Cardiac fibroblast (primary cell): ENCODE results near the gene ZFYVE27.
A peak's percentile ranks its signal among the peaks of the same experiment; 100 is the strongest.

Experiments used
- DNase-seq, 2 donors: peaks; one replicate each; pipeline versions ENCODE4 v3.0.0 to v3.0.0-alpha.2; 2010; ENCODE audit warnings: low read depth in 2 of 2
- H3K4me3 ChIP-seq, 2 donors: replicated peaks in 1 of 2; 1 replicate in 1 of 2; 2 replicates in 1 of 2; pipeline ENCODE4 v1.5.1; 2011; ENCODE audit warnings: low read depth in 2 of 2, low read length in 2 of 2, mild to moderate bottlenecking in 2 of 2, moderate library complexity in 1 of 2
- TF ChIP-seq, protein P1 (sequence below): IDR thresholded peaks from one replicate; pipeline ENCODE4 v1.5.1; 2011; ENCODE audit warnings: low read depth, mild to moderate bottlenecking, low read length, inconsistent platforms

The ZFYVE27 gene

DNA sequence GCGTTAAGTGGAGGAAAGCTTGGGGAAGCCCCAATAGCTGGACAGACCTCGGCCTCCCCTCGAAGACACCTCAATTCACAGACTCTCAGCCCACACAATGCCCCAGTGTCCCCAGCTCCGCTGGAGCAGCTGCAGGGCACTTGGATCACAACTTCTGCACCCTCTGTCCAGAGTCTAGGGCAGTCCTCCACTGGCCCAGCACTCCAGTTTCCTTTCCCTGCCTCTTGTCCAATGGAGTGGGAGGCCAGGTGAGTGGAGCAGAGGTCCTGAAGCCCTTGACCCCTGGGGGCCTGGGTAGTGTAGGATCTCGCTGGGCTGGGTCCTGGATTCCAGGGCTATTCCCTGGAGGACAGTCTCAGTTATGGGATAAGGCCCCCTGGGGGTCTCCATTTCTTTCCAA is 23.0 kb downstream of the ZFYVE27 start:
- H3K4me3 ChIP-seq = no peak overlapping the region
- no peak for DNase-seq
- TF ChIP-seq, protein P1, sequence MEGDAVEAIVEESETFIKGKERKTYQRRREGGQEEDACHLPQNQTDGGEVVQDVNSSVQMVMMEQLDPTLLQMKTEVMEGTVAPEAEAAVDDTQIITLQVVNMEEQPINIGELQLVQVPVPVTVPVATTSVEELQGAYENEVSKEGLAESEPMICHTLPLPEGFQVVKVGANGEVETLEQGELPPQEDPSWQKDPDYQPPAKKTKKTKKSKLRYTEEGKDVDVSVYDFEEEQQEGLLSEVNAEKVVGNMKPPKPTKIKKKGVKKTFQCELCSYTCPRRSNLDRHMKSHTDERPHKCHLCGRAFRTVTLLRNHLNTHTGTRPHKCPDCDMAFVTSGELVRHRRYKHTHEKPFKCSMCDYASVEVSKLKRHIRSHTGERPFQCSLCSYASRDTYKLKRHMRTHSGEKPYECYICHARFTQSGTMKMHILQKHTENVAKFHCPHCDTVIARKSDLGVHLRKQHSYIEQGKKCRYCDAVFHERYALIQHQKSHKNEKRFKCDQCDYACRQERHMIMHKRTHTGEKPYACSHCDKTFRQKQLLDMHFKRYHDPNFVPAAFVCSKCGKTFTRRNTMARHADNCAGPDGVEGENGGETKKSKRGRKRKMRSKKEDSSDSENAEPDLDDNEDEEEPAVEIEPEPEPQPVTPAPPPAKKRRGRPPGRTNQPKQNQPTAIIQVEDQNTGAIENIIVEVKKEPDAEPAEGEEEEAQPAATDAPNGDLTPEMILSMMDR = no peak

DNA sequence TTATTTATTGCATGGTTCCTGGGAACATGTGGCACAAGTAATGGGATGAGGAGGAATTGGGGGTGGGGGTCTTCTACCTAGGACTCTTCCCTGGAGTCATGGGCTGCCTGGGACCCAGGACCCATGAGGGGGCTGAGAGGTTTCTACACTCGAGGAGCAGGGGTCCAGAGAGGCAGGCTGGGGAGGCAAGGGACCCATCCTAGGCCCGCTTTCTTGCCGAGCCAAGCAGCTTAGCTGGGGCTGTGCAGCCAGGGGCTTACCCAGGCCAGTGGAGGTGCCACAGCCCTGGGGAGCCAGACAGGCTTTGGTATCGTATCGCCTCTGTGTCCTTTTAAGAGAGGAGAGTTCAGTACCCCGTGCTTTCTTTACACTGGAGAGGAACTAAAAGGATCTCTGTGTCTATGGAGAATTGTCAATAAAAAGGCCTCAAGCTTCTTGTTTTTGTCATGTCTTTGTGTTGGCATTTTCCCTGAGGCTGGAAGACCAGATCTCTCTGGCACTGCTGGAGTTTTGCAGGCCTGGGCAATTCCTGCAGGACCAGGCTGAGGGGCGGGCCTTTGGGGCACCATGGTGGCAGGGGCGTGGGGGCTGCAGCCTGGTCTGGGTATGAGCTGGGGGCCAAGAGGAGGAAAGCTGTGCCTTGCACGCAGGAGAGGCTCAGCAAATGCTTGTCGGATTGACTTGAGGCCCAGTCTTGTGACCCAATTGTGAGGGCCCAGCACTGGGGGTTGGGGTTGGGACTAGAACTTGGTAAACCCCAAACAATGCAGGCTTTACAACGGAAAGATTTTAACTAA is 23.7 kb downstream of the ZFYVE27 start:
- TF ChIP-seq, protein P1 = no peak
- DNase-seq = no peak
- no peak overlapping the region for H3K4me3 ChIP-seq

DNA sequence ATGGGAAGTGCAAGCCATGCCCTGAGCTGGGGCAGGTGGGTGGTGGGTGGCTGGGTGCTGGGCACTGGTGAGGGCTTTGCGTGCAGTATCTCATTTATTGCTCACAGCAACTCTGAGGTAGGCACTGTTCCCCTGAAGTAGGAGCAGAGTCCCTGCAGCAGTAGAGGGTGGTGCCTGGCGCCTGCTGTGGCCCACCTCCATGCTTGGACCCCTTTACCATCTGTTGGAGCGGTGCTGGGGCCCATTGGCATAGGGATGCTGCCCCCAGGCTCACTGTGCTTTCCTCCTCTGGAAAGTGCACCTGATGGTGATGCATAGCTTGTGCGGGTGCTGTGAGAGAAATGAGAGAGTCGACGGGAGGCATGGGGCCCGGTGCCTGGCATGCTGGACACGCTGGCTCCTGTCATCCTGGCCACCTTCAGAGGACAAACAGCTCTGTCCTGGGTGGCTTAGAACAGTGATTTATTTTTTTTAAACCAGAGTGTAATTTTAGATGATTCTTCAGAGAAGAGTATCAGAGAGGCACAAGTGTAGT is 24.5 kb downstream of the ZFYVE27 start:
- H3K4me3 ChIP-seq = no peak overlapping the region
- TF ChIP-seq, protein P1 = no peak
- DNase-seq = no peak

DNA sequence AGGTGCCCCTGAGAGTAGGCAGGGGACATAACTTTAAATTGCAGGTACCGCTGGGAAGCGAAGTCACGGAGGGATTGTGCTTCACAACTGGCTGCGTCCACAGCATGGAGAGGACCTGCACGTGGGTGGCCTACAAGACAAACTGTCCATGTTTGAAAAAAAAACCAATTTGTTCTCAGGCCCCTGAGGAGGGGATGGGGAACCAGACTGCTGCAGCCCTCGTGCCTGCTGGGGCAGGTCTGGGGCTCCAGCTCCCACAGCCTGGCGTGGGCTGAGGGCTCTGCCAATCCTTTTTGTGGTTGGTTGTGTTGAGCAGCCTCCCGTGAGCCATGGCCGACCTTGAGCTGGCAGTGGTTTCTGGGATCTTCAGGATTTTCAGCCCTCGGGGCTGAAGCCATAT is 25.1 kb downstream of the ZFYVE27 start:
- TF ChIP-seq, protein P1 = no peak
- no peak for DNase-seq

DNA sequence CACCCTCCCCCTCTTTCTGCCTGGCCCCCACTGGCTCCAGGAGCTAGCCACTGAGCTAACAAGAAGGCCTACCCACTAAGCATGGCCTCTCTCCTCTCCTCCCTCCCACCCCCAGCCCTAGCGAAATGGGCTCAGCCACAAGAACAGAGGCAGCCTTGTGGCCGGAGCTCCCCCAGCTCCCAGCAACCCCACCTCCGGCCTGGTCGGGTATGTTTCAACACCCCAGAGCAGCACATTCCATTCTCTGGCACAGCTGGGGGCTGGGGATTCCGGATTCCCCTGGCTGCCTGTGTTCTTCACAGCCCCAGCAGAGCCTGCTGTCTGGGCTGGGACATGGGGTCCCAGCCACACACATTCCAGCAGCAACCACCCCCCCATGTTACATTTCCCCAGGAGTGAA is 25.9 kb downstream of the ZFYVE27 start:
- TF ChIP-seq, protein P1 = no peak
- peak in 1 of 2 donors; percentile 47 for DNase-seq
- no peak overlapping the region for H3K4me3 ChIP-seq

More for the DNA sequence above, 25.1 kb downstream of the ZFYVE27 start:
- no peak overlapping the region for H3K4me3 ChIP-seq

DNA sequence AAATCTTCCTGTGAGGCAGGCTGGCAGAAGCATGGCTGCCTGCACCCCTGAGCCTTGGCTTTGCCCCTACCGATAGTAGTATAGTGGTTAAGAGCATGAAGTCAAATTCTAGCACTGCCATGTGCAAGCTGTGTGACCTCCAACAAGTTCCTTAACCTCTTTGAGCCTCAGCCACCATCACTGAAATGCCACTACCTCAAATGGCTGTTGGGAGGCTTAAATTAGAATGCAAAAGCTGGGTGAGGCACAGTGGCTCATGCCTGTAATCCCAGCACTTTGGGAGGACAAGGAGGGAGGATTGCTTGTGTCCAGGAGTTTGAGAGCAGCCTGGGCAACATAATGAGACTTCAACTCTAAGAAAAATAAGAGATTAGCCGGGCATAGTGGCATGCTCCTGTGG is 26.5 kb downstream of the ZFYVE27 start:
- DNase-seq = no peak
- TF ChIP-seq, protein P1 = no peak
- H3K4me3 ChIP-seq = no peak overlapping the region
